Liver (tissue), 9 donors: Measurements from ENCODE around the gene HMGCL. TPM values are rescaled to one million over a fixed set of nuclear protein-coding genes. Genes with fewer than 3 reads are reported as not detected.

Experiments used
- DNase-seq: peaks from one replicate; pipeline ENCODE4 v3.0.0-alpha.2; 2017; ENCODE audit warnings: low spot score
- H3K27ac ChIP-seq, 2 donors: one replicate each; pipeline ENCODE4 v1.7.0; 2013; ENCODE audit warnings: inconsistent platforms in 2 of 2, low read length in 2 of 2, control low read depth in 1 of 2, low read depth in 1 of 2, mild to moderate bottlenecking in 1 of 2
- H3K27me3 ChIP-seq, 4 donors: one replicate each; pipeline versions ENCODE4 v1.6.1 to v1.7.0; 2013; ENCODE audit warnings: low read length in 3 of 4, inconsistent platforms in 1 of 4, mild to moderate bottlenecking in 1 of 4, moderate library complexity in 1 of 4; ENCODE audit not compliant: control insufficient read depth in 4 of 4, insufficient read depth in 4 of 4
- H3K36me3 ChIP-seq, 4 donors: one replicate each; pipeline versions ENCODE4 v1.6.1 to v1.7.0; 2013; ENCODE audit warnings: low read length in 3 of 4, mild to moderate bottlenecking in 3 of 4, low read depth in 1 of 4, moderate library complexity in 1 of 4; ENCODE audit not compliant: control insufficient read depth in 4 of 4, insufficient read depth in 3 of 4
- H3K4me1 ChIP-seq, 4 donors: one replicate each; pipeline versions ENCODE4 v1.6.1 to v1.7.0; 2013; ENCODE audit warnings: low read length in 3 of 4, mild to moderate bottlenecking in 3 of 4, moderate library complexity in 1 of 4; ENCODE audit not compliant: control insufficient read depth in 4 of 4, insufficient read depth in 4 of 4
- H3K4me3 ChIP-seq, 3 donors: one replicate each; pipeline versions ENCODE4 v1.6.1 to v1.7.0; 2013; ENCODE audit warnings: low read length in 3 of 3, control low read depth in 1 of 3, low read depth in 1 of 3, mild to moderate bottlenecking in 1 of 3
- H3K9ac ChIP-seq, 2 donors: one replicate each; pipeline ENCODE4 v1.7.0; 2013; ENCODE audit warnings: low read length in 2 of 2, mild to moderate bottlenecking in 2 of 2, moderate library complexity in 2 of 2, control low read depth in 1 of 2, low read depth in 1 of 2
- H3K9me3 ChIP-seq, 4 donors: one replicate each; pipeline versions ENCODE4 v1.6.1 to v1.7.0; 2013; ENCODE audit warnings: low read length in 3 of 4; ENCODE audit not compliant: control insufficient read depth in 4 of 4
- ATF3 ChIP-seq: IDR thresholded peaks from 2 replicates; pipeline ENCODE4 v1.6.1; 2016; ENCODE audit warnings: antibody characterized with exemption
- CTCF ChIP-seq: fragments of 150-350 bp; IDR thresholded peaks from 2 replicates; pipeline ENCODE4 v1.5.1; 2017; ENCODE audit warnings: improper control_type of control experiment, low read depth, low read length; ENCODE audit not compliant: missing input control
- EGR1 ChIP-seq, 2 donors: IDR thresholded peaks; 2 replicates each; pipeline ENCODE4 v1.6.1; 2016 to 2018; ENCODE audit warnings: antibody characterized with exemption in 2 of 2, low read depth in 2 of 2
- FOXA1 ChIP-seq: IDR thresholded peaks from 2 replicates; pipeline ENCODE4 v1.6.1; 2016; ENCODE audit warnings: antibody characterized with exemption
- FOXA2 ChIP-seq: IDR thresholded peaks from 2 replicates; pipeline ENCODE4 v1.6.1; 2016; ENCODE audit warnings: antibody characterized with exemption
- GABPA ChIP-seq, 2 donors: IDR thresholded peaks in 1 of 2; conservative IDR thresholded peaks in 1 of 2; 2 replicates each; pipeline ENCODE4 v1.6.1; 2016; ENCODE audit warnings: antibody characterized with exemption in 2 of 2, mild to moderate bottlenecking in 1 of 2, moderate library complexity in 1 of 2
- HNF4A ChIP-seq, 2 donors: conservative IDR thresholded peaks; 2 replicates each; pipeline ENCODE4 v1.6.1; 2016; ENCODE audit warnings: antibody characterized with exemption in 2 of 2, mild to moderate bottlenecking in 2 of 2
- MAX ChIP-seq: IDR thresholded peaks from 2 replicates; pipeline ENCODE4 v1.6.1; 2016; ENCODE audit warnings: antibody characterized with exemption
- NR2F2 ChIP-seq: IDR thresholded peaks from 2 replicates; pipeline ENCODE4 v1.6.1; 2016; ENCODE audit warnings: antibody characterized with exemption
- RAD21 ChIP-seq, 2 donors: IDR thresholded peaks; 2 replicates each; pipeline ENCODE4 v1.6.1; 2016; ENCODE audit warnings: antibody characterized with exemption in 2 of 2, mild to moderate bottlenecking in 2 of 2
- REST ChIP-seq: IDR thresholded peaks from 2 replicates; pipeline ENCODE4 v1.6.1; 2016; ENCODE audit warnings: antibody characterized with exemption, mild to moderate bottlenecking
- RXRA ChIP-seq, 2 donors: IDR thresholded peaks; 2 replicates each; pipeline ENCODE4 v1.6.1; 2017 to 2018; ENCODE audit warnings: antibody characterized with exemption in 2 of 2, mild to moderate bottlenecking in 1 of 2
- SP1 ChIP-seq: IDR thresholded peaks from 2 replicates; pipeline ENCODE4 v1.6.1; 2018; ENCODE audit warnings: antibody characterized with exemption, mild to moderate bottlenecking
- TAF1 ChIP-seq: conservative IDR thresholded peaks from 2 replicates; pipeline ENCODE4 v1.6.1; 2016; ENCODE audit warnings: antibody characterized with exemption, mild to moderate bottlenecking
- YY1 ChIP-seq: IDR thresholded peaks from 2 replicates; pipeline ENCODE4 v1.6.1; 2016; ENCODE audit warnings: antibody characterized with exemption, mild to moderate bottlenecking
- ZBTB33 ChIP-seq: IDR thresholded peaks from 2 replicates; pipeline ENCODE4 v1.6.1; 2016; ENCODE audit warnings: antibody characterized with exemption
- WGBS: extraction: QIAGEN DNeasy Blood & Tissue Kit; methylation state at CpG from one replicate; pipeline ENCODE4 v1.1.7; 2013; 5-methylcytosine and 5-hydroxymethylcytosine counted together
- polyA plus RNA-seq, 2 donors: library from polyadenylated mRNA; stranded (reverse) in 1 of 2; unstranded in 1 of 2; fragments of 200-250 nt in 1 of 2; fragments of >200 nt in 1 of 2; fragmentation: Nextera tagmentation in 1 of 2; extraction: Ambion mirVana in 1 of 2; gene quantifications; one replicate each; pipeline versions ENCODE4 v1.2.1 to v1.2.3, GENCODE V29; 2013 to 2015
- total RNA-seq, 2 donors: library from RNA; depleted of rRNA; stranded (reverse); fragments of >200 nt; gene quantifications; one replicate each; pipeline ENCODE4 v1.2.3, GENCODE V29; 2014
- donor health status: healthy.
- donor health status: healthy.
- donor health status: healthy.
- donor health status: healthy.
- donor health status: healthy.

HMGCL gene
- total and polyA plus RNA-seq, 4 donors: 68.2 to 198 (median 149) TPM

- 1% methylated on average over 17 of the region's 17 CpGs for WGBS
- H3K4me3 ChIP-seq: peak overlapping the region; percentile 79 to 87 (median 85)
- H3K36me3 ChIP-seq: peaks cover 0 to 10% (median 3%) of the 10 kb centered on the region in 4 donors
- no peak overlapping the region for H3K27ac ChIP-seq
- DNase-seq: no peak
- no peak overlapping the region for H3K9ac ChIP-seq
- H3K27me3 ChIP-seq: no peaks in the 10 kb centered on the region
- H3K4me1 ChIP-seq: peaks cover 8 to 22% (median 15%) of the 10 kb centered on the region in 4 donors
- no peaks in the 10 kb centered on the region for H3K9me3 ChIP-seq
- TF ChIP-seq EGR1 (IDR thresholded peaks at IDR 0.05; ENCODE audit: low read depth in 2 of 2) (no peak), REST (no peak), GABPA (IDR thresholded peaks at IDR 0.05 in 1 of 2, conservative IDR thresholded peaks at IDR 0.05 in 1 of 2) (no peak), ATF3 (no peak), MAX (no peak), SP1 (no peak), HNF4A (conservative IDR thresholded peaks at IDR 0.05) (no peak), YY1 (no peak), RXRA (IDR thresholded peaks at IDR 0.05) (no peak), ZBTB33 (no peak), FOXA1 (no peak), CTCF (no peak), TAF1 (no peak), RAD21 (IDR thresholded peaks at IDR 0.05) (no peak), NR2F2 (no peak)
These were observed 42.3 kb upstream of the HMGCL start for GRCh38 chr1:23867542-23867894.

GRCh38 chr1:23865543-23865930 is 40.3 kb upstream of the HMGCL start:
- 89% methylated on average over 4 of the region's 4 CpGs for WGBS
- H3K4me3 ChIP-seq: no peak overlapping the region

More at GRCh38 chr1:23865543-23865930, 40.3 kb upstream of the HMGCL start:
- H3K27ac ChIP-seq: no peak overlapping the region
- DNase-seq: no peak
- H3K36me3 ChIP-seq: peaks cover 0 to 19% (median 11%) of the 10 kb centered on the region in 4 donors
- H3K9me3 ChIP-seq: no peaks in the 10 kb centered on the region
- H3K27me3 ChIP-seq: no peaks in the 10 kb centered on the region
- no peak overlapping the region for H3K9ac ChIP-seq
- TF ChIP-seq HNF4A (conservative IDR thresholded peaks at IDR 0.05): no peak
- TF ChIP-seq MAX: no peak
- TF ChIP-seq FOXA2: no peak
- TF ChIP-seq FOXA1: no peak
- no peak for TF ChIP-seq CTCF
- TF ChIP-seq EGR1 (IDR thresholded peaks at IDR 0.05; ENCODE audit: low read depth in 2 of 2): no peak
- TF ChIP-seq RAD21 (IDR thresholded peaks at IDR 0.05): no peak
- H3K4me1 ChIP-seq: peaks cover 8 to 22% (median 15%) of the 10 kb centered on the region in 4 donors
